ENCODE data around the gene NCAPG.

Gene NCAPG

DNA sequence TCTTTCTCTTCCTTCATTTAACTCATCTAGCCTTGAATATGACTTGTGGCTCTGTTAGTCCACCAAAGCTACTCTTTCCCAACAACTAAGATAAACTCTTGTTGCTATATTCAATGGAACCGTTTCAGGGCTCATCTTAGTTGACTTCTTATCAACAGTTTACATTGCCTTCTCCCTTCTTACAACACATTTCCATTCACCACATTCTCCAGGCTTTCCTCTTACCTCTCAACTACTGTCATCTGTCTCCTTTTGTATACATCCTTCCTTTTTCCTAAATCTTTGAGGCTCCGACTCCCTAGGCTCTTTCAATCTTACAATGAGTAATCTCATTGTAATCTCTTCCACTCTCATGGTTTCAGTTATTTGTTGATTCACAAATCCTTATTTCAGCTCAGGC is 58.5 kb downstream of the NCAPG start:
- no peaks in the 10 kb centered on the region for H3K9me3 Mint-ChIP-seq
- H3K4me1 Mint-ChIP-seq (ENCODE audit: low read depth) = no peaks in the 10 kb centered on the region
- no peak overlapping the region for H3K27ac Mint-ChIP-seq
- no peaks in the 10 kb centered on the region for H3K36me3 Mint-ChIP-seq (ENCODE audit: low read depth)
- peaks cover 3% of the 10 kb centered on the region for H3K27me3 Mint-ChIP-seq (ENCODE audit: low read depth)
- no peak overlapping the region for H3K4me3 Mint-ChIP-seq
- no peak for DNase-seq (ENCODE audit: low spot score)

DNA sequence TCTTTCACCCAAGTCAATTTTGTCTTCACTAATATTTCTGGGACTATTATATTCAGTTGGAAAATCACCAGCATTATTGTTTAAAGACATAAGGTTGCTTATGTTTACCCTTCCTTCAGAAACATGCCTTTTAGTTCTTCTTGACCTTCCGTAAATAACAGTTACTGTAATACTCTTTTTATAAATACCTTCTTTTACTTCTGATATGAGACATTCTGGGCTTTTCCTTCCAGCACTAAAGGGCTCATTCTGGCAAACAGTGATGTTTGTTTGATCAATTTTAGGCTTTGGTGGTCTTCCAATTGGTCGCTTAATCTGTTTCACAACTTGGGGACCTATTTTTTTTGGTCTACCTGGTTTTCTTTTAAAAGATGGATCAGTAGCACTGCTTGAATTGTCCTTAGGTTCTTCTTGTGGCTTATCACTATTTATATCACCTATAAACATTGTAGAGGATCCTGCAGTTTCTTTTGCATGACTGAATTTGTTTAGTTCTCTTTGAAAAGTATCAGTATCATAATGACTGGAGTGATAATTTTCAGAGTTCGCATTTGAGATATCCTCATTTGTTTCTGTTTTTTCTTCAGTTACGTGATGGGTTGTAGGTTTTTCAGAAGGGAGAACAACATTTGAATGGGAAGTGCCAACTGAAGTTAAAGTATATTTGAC is 64.8 kb downstream of the NCAPG start:
- Mint-ChIP-seq H3K27ac (no peak overlapping the region), H3K27me3 (ENCODE audit: low read depth) (peaks cover 8% of the 10 kb centered on the region), H3K9me3 (no peaks in the 10 kb centered on the region), H3K36me3 (ENCODE audit: low read depth) (no peaks in the 10 kb centered on the region), H3K4me3 (no peak overlapping the region), H3K4me1 (ENCODE audit: low read depth) (peaks cover 4% of the 10 kb centered on the region)
- DNase-seq (ENCODE audit: low spot score) = no peak

DNA sequence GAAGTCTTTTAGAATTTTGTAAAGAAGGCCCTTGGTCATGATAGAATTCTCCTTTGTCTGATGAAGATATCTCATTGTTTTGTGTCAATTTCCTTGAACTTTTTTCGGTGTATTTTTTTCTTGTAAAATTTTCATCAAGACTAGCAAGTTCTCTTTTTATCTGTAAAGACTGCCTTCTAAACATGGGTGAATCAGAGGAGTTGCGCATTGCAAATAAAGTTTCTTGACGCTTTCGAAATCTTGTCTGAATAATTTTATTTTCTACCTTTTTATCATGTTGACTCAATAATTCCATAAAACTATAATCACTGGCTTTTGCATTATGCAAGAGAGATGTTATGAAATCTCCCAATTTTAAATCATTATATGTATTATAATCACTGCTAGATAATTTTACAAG is 66.2 kb downstream of the NCAPG start:
- Mint-ChIP-seq H3K27me3 (ENCODE audit: low read depth) (peaks cover 8% of the 10 kb centered on the region), H3K4me1 (ENCODE audit: low read depth) (peaks cover 4% of the 10 kb centered on the region), H3K4me3 (no peak overlapping the region), H3K9me3 (no peaks in the 10 kb centered on the region), H3K27ac (no peak overlapping the region), H3K36me3 (ENCODE audit: low read depth) (no peaks in the 10 kb centered on the region)
- DNase-seq (ENCODE audit: low spot score) = no peak

DNA sequence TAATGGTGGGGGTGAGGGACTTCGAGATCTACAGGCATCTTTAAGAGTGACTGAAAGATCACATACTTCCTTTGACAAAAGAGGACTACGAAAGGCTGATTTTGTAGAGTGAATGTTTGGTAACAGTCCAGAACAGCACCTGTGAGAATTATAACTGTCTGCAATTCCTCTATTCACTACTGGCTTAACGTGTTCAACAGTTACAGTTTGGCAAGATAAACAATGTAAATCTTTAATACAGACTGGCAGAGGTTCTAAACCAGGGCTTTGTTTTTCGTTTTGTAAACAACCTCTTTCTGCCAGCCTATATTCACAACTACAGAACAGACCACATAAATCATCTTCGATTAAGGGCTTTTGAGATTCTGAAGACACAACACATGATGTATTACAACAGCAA is 66.9 kb downstream of the NCAPG start:
- H3K4me3 Mint-ChIP-seq = no peak overlapping the region
- no peaks in the 10 kb centered on the region for H3K36me3 Mint-ChIP-seq (ENCODE audit: low read depth)
- H3K4me1 Mint-ChIP-seq (ENCODE audit: low read depth) = peaks cover 4% of the 10 kb centered on the region

DNA sequence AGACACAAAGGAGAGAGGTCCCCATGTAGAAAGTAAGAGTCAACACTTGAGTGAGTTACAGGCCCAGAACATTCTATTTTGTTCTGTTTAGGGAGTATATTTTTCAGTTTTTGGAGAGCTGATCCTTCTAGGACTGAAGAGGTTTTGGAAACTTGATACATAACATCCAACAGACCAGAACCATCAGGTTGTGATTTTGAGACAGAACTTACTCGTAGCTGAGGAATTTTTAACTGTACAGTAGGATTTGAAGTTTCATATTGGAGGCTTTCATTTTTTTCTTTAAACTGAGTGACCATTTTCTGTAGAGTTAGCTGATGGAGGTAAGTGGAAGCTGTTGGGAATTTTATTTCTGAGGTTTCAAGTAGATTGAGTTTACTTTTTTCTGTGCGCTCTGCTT is 73.3 kb downstream of the NCAPG start:
- Mint-ChIP-seq H3K27ac (no peak overlapping the region), H3K9me3 (no peaks in the 10 kb centered on the region), H3K27me3 (ENCODE audit: low read depth) (no peaks in the 10 kb centered on the region), H3K4me1 (ENCODE audit: low read depth) (no peaks in the 10 kb centered on the region), H3K36me3 (ENCODE audit: low read depth) (peaks cover 2% of the 10 kb centered on the region), H3K4me3 (no peak overlapping the region)
- no peak for DNase-seq (ENCODE audit: low spot score)

More for the DNA sequence above, 66.9 kb downstream of the NCAPG start:
- H3K27me3 Mint-ChIP-seq (ENCODE audit: low read depth) = peaks cover 8% of the 10 kb centered on the region
- no peak overlapping the region for H3K27ac Mint-ChIP-seq
- no peaks in the 10 kb centered on the region for H3K9me3 Mint-ChIP-seq
- DNase-seq (ENCODE audit: low spot score) = no peak

DNA sequence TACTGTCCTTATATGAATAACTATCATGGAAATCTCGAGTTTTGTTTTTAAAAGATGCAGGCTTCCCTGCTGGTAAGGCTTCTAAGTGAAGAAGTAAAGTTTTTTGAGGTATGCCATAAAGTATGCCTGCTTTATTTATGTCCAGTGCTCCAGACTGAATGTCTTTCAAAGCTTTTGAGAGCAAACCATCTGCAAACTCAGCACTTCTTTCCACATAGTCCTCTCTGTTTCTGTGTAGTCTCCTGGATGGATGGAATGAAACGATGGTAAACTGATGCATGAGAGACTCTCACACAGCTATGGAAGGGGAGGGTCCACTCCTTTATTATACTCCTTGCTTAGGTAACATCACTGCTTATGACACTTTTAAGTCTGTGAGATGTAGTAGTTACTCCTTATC is 73.7 kb downstream of the NCAPG start:
- H3K27ac Mint-ChIP-seq = no peak overlapping the region
- no peaks in the 10 kb centered on the region for H3K9me3 Mint-ChIP-seq
- no peak for DNase-seq (ENCODE audit: low spot score)
- no peaks in the 10 kb centered on the region for H3K27me3 Mint-ChIP-seq (ENCODE audit: low read depth)
- H3K4me3 Mint-ChIP-seq = no peak overlapping the region
- peaks cover 2% of the 10 kb centered on the region for H3K36me3 Mint-ChIP-seq (ENCODE audit: low read depth)
- H3K4me1 Mint-ChIP-seq (ENCODE audit: low read depth) = no peaks in the 10 kb centered on the region

DNA sequence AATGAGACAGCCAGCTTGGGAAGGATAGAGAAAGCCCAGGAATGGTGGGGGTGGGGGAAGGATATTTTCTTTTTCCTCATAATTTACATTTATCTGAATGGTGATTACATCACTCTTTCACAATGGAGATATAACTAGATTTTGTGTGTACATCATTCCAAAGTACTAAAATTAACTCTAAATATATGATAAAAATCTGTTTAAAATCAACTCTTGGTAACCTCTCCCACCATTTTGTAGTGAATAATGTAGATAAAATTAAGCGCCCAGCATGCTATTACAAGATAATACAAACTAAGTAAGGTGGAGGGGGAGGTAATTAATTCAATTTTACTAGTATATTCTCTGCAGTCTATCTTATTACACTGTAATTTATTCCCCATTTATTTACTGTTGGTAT is 78.9 kb downstream of the NCAPG start:
- H3K27me3 Mint-ChIP-seq (ENCODE audit: low read depth) = no peaks in the 10 kb centered on the region
- H3K4me1 Mint-ChIP-seq (ENCODE audit: low read depth) = no peaks in the 10 kb centered on the region
- no peak for DNase-seq (ENCODE audit: low spot score)
- no peaks in the 10 kb centered on the region for H3K9me3 Mint-ChIP-seq
- H3K27ac Mint-ChIP-seq = no peak overlapping the region
- no peak overlapping the region for H3K4me3 Mint-ChIP-seq
- H3K36me3 Mint-ChIP-seq (ENCODE audit: low read depth) = no peaks in the 10 kb centered on the region

DNA sequence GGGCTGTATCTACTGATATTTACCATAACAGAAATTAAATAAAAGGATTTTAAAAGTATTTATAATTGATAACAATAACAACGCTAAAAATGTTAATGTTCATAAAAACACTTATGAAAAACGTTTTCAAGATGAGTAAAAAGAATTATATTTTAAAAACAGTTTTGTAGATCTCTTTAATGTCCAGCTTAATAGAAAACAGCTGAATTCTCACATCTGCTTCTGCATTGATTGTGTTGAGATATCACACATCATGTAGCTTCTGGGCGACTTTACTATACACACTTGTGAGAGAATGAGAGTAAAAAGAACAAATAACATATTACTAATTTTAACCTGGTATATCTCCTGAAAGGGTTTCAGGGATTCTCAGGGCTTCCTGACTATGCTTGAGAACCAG is 83.6 kb downstream of the NCAPG start:
- H3K9me3 Mint-ChIP-seq = no peaks in the 10 kb centered on the region
- no peaks in the 10 kb centered on the region for H3K36me3 Mint-ChIP-seq (ENCODE audit: low read depth)
- no peak for DNase-seq (ENCODE audit: low spot score)
- no peak overlapping the region for H3K27ac Mint-ChIP-seq
- no peaks in the 10 kb centered on the region for H3K27me3 Mint-ChIP-seq (ENCODE audit: low read depth)
- H3K4me3 Mint-ChIP-seq = no peak overlapping the region
- no peaks in the 10 kb centered on the region for H3K4me1 Mint-ChIP-seq (ENCODE audit: low read depth)
